ENCODE data around the gene GSG1L. TPM values are rescaled to one million over a fixed set of nuclear protein-coding genes. Genes with fewer than 3 reads are reported as not detected.

Gene GSG1L
- total RNA-seq, 2 donors from 2014 or later, result 13.9 to 34.7 TPM

DNA sequence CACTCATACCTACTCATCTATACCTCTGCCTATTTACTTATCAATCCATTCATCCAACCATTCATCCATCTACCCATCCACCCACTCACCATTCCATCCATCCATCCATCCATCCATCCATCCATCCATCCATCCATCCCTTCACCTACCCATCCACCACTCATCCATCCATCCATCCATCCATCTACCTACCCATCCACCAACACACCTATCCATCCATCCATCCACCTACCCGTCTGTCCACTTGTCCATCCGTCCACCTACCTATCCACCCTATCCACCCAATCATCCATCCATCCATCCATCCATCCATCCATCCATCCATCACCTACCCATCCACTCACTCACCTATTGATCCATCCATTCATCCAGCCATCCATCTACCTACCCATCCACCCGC, 235.7 kb downstream of the GSG1L start:
- Histone ChIP-seq H3K27me3 (no peaks in the 10 kb centered on the region), H3K36me3 (no peaks in the 10 kb centered on the region), H3K9me3 (peaks cover 0 to 11% of the 10 kb centered on the region in 2 donors), H3K4me3 (no peak overlapping the region), H3K4me1 (no peaks in the 10 kb centered on the region), H3K27ac (no peak overlapping the region)
- no peak for DNase-seq (ENCODE audit: low spot score)
- TF ChIP-seq, protein P1, sequence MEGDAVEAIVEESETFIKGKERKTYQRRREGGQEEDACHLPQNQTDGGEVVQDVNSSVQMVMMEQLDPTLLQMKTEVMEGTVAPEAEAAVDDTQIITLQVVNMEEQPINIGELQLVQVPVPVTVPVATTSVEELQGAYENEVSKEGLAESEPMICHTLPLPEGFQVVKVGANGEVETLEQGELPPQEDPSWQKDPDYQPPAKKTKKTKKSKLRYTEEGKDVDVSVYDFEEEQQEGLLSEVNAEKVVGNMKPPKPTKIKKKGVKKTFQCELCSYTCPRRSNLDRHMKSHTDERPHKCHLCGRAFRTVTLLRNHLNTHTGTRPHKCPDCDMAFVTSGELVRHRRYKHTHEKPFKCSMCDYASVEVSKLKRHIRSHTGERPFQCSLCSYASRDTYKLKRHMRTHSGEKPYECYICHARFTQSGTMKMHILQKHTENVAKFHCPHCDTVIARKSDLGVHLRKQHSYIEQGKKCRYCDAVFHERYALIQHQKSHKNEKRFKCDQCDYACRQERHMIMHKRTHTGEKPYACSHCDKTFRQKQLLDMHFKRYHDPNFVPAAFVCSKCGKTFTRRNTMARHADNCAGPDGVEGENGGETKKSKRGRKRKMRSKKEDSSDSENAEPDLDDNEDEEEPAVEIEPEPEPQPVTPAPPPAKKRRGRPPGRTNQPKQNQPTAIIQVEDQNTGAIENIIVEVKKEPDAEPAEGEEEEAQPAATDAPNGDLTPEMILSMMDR (IDR thresholded peaks at IDR 0.05), result no peak

DNA sequence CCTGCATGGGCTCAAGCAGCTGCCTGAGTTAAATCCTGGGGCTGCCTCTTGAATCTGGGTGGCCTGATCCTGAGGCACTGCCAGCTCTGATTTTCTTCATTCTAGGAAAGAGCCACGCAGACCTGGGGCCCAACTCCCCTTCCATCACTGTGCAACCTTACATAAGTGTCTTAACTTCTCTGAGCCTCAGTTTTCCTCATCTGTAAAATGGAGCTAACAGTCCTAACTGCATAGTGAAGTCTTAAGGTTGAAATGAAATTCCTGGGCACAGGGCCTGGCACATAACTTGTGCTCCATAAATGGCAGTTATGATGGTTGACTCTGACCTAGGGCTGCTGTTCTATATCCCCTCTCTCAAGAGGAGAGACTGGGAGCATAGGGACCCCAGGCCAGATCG, 236.6 kb downstream of the GSG1L start:
- Histone ChIP-seq H3K9me3 (peaks cover 0 to 11% of the 10 kb centered on the region in 2 donors), H3K4me1 (no peaks in the 10 kb centered on the region), H3K27me3 (no peaks in the 10 kb centered on the region), H3K27ac (no peak overlapping the region), H3K4me3 (no peak overlapping the region), H3K36me3 (no peaks in the 10 kb centered on the region)
- DNase-seq (ENCODE audit: low spot score), result no peak
- TF ChIP-seq, protein P1 (IDR thresholded peaks at IDR 0.05), result no peak

DNA sequence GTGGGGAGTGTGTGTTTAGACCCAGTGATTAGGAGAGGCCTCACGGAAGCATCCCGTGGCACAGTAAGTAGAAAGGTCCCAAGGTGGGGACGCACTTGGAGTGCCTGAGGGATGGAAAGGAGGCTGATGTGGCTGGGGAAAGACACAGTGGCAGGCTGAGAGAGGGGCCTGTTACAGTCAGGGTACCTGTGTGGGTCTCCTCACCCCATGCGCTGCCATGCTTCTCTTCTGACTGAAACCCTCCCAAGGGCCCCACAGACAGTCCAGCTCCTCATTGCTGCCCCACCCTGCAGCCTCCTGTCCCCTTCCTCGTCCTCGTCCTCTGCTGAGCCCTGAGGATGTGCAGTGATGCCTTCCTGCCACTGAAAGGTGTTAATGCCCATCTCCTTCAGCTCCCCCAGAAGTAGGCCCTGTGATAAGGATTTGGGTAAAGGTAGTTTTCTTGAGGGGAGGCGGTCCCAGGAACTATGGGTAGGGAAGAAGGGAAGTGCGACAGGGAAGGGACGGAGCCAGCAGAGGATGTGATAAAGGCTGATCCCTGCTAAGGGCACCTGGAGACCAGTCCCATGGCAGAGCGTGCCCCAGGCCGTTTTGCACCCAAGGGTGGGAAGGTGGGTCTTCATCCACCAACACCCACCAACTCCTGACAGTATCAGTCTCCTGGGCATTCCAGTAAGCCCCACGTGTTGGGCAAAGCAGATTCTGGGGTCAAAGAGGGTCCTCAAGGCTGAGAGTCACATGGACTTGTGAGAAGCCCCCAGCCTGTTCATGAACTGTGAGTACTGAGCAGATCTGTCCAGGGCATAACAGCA, 237.2 kb downstream of the GSG1L start:
- TF ChIP-seq, protein P1 (IDR thresholded peaks at IDR 0.05), result no peak
- H3K4me3 ChIP-seq, result no peak overlapping the region
- H3K27me3 ChIP-seq, result no peaks in the 10 kb centered on the region
- no peaks in the 10 kb centered on the region for H3K36me3 ChIP-seq
- no peaks in the 10 kb centered on the region for H3K4me1 ChIP-seq
- peaks cover 0 to 11% of the 10 kb centered on the region in 2 donors for H3K9me3 ChIP-seq
- no peak overlapping the region for H3K27ac ChIP-seq
- DNase-seq (ENCODE audit: low spot score), result no peak

DNA sequence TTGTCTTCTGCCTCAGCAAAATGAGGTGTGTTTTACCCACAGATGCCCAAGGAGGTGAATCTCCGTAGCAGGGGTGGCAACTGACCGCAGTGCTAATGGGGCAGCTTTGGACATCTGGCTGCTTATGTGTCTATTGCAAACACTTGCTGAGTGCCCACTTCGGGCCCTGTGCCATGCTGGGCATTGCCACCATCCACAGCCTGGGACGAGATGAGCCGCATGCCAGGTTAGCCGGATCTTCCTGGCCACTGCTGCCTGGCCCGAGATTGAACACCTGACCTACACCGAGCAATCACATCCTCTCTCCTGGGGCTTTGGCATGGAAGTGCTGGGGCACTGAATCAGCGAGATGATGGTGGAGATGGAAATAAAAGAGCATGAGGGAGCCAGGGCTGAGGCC, 238.7 kb downstream of the GSG1L start:
- peaks cover 0 to 3% of the 10 kb centered on the region in 2 donors for H3K9me3 ChIP-seq
- no peak overlapping the region for H3K4me3 ChIP-seq
- H3K27ac ChIP-seq, result no peak overlapping the region
- no peaks in the 10 kb centered on the region for H3K27me3 ChIP-seq
- TF ChIP-seq, protein P1 (IDR thresholded peaks at IDR 0.05), result no peak
- DNase-seq (ENCODE audit: low spot score), result no peak
- H3K4me1 ChIP-seq, result no peaks in the 10 kb centered on the region
- no peaks in the 10 kb centered on the region for H3K36me3 ChIP-seq

DNA sequence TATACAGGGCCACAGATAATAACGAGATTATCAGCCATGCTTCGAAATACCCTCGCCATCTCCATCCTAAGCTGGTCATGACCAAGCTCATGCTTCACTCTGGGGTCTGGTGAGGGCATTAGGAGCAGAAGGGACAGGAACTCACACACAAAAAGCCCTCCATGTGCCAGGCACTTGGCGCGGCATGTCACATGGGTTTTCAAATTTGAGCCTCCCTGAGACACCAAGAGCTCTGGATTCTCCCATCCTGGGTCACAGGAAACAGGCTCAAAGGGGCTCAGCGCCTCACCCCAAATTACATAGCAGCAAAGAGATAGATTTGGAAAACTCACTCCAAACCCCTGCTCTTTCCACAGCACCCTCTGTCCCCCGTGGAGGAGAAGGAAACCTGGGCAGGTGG, 239.5 kb downstream of the GSG1L start:
- H3K4me3 ChIP-seq, result no peak overlapping the region
- TF ChIP-seq, protein P1 (IDR thresholded peaks at IDR 0.05), result no peak
- DNase-seq (ENCODE audit: low spot score), result no peak

DNA sequence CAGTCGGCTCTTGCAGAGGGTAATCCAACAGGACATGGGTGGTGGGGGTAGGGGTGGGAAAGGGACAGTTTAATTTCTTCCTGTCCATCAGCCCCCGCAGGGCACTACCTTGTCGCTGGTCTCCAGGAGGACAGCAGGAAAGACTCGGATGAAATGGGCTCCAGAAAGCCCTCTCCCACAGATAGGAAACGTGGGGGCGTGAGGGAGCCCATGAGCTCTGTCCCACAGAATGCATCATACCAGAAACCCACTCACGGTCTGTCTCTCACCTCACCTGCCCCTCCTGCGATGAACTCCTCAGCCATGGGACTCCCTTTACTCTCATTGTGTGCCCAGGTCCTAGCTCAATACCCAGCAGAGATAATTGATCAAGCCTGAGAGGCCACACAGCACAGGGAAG, 240.1 kb downstream of the GSG1L start:
- H3K9me3 ChIP-seq, result no peaks in the 10 kb centered on the region
- H3K4me1 ChIP-seq, result no peaks in the 10 kb centered on the region
- H3K27ac ChIP-seq, result no peak overlapping the region
- TF ChIP-seq, protein P1 (IDR thresholded peaks at IDR 0.05), result no peak
- DNase-seq (ENCODE audit: low spot score), result no peak
- H3K36me3 ChIP-seq, result no peaks in the 10 kb centered on the region
- no peak overlapping the region for H3K4me3 ChIP-seq
- H3K27me3 ChIP-seq, result no peaks in the 10 kb centered on the region

More for the DNA sequence above, 239.5 kb downstream of the GSG1L start:
- no peaks in the 10 kb centered on the region for H3K27me3 ChIP-seq
- no peaks in the 10 kb centered on the region for H3K36me3 ChIP-seq
- H3K4me1 ChIP-seq, result no peaks in the 10 kb centered on the region
- H3K27ac ChIP-seq, result no peak overlapping the region
- H3K9me3 ChIP-seq, result no peaks in the 10 kb centered on the region

Data from right atrium auricular region (tissue), 2 donors.